HepG2 (cell line): ENCODE data around the gene EPC2.

ENCODE experiments used
- CBFB ChIP-seq: sonication (generic); formaldehyde crosslinking; IDR thresholded peaks from 2 replicates; pipeline ENCODE4 v1.4.0; 2020; ENCODE audit warnings: missing genetic modification reagents
- ZNF24 ChIP-seq: fragments of 450-650 bp; IDR thresholded peaks from 2 replicates; pipeline ENCODE4 v1.6.1; 2017; ENCODE audit warnings: antibody characterized with exemption, mild to moderate bottlenecking
- TF ChIP-seq, protein P1 (sequence below): IDR thresholded peaks from 2 replicates; pipeline ENCODE4 v1.6.1; 2016; ENCODE audit warnings: missing compliant biosample characterization, missing genetic modification reagents, borderline replicate concordance
- TF ChIP-seq, protein P2 (sequence below): sonication (generic); formaldehyde crosslinking; IDR thresholded peaks from 2 replicates; pipeline ENCODE4 v1.4.0; 2020; ENCODE audit warnings: missing genetic modification reagents

DNA sequence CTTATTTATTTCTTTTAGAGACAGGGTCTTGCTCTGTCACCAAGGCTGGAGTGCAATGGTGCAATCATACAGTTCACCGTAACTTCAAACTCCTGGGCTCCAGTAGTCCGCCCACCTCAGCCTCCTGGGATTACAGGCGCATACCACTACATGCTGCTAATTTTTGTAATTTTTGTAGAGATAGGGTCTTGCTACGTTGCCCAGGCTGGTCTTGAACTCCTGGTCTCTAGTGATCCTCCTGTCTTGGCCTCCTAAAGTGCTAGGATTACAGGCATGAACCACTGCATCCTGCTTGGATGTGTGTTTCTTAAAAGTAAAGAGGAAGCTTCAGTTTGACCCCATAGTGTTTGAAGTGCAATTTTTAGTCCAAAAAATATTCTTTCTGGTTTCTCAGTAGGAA lies 125.5 kb downstream of the EPC2 start:
- TF ChIP-seq, protein P1, sequence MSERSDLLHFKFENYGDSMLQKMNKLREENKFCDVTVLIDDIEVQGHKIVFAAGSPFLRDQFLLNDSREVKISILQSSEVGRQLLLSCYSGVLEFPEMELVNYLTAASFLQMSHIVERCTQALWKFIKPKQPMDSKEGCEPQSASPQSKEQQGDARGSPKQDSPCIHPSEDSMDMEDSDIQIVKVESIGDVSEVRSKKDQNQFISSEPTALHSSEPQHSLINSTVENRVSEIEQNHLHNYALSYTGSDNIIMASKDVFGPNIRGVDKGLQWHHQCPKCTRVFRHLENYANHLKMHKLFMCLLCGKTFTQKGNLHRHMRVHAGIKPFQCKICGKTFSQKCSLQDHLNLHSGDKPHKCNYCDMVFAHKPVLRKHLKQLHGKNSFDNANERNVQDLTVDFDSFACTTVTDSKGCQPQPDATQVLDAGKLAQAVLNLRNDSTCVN (CRISPR knock-in tag): no peak
- no peak for TF ChIP-seq ZNF24
- TF ChIP-seq, protein P2, sequence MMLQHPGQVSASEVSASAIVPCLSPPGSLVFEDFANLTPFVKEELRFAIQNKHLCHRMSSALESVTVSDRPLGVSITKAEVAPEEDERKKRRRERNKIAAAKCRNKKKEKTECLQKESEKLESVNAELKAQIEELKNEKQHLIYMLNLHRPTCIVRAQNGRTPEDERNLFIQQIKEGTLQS (CRISPR knock-in tag): no peak
- no peak for TF ChIP-seq CBFB (CRISPR knock-in tag)
